GM15510 (cell line): ENCODE measurements around the gene RPS25.

Experiments used
- POLR2A ChIP-seq: IDR thresholded peaks from 3 replicates; pipeline ENCODE4 v1.6.1; 2011; ENCODE audit warnings: borderline replicate concordance; ENCODE audit not compliant: insufficient read length; ENCODE audit errors: extremely low read depth

The RPS25 gene

DNA sequence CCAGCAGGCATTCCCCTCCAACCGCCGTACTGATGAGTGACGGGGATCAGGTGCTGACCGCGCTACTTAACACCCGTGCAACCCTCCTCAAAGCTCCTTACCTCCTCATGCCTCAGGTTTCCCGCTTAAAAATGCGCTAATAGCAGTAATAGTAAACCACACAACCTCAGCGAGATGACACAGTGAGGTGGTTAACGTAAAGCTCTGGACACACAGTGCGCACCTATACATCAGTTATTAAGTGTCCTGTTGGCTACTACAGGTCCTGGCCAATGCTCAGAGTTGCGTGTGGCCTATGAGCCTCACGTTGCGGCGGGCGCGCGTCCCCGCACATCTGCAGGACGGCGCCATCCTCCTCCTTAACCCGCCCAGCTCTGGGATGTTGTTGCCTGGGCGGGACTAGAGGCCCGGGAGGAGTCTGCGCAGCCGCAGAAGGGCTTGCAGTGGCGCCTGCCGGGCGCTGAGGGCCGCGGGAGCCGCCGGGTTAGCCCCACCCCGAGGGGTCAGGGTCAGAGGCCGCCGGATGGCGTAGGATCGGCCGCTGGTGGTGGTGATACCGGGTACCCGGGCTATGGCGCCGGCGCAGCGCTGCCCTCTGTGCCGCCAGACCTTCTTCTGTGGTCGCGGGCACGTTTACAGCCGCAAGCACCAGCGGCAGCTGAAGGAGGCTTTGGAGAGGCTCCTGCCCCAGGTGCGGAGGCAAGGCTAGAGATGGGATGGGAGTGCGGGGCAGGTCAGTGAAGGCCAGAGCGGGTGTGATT is 20.3 kb downstream of the RPS25 start, which contains the start of gene CENATAC:
Gene CENATAC (plus strand): TSS at position 512 of the 761 bp plus-strand sequence. CDS start 60 bp downstream, at position 572.
- peak; percentile 93 for TF ChIP-seq POLR2A

DNA sequence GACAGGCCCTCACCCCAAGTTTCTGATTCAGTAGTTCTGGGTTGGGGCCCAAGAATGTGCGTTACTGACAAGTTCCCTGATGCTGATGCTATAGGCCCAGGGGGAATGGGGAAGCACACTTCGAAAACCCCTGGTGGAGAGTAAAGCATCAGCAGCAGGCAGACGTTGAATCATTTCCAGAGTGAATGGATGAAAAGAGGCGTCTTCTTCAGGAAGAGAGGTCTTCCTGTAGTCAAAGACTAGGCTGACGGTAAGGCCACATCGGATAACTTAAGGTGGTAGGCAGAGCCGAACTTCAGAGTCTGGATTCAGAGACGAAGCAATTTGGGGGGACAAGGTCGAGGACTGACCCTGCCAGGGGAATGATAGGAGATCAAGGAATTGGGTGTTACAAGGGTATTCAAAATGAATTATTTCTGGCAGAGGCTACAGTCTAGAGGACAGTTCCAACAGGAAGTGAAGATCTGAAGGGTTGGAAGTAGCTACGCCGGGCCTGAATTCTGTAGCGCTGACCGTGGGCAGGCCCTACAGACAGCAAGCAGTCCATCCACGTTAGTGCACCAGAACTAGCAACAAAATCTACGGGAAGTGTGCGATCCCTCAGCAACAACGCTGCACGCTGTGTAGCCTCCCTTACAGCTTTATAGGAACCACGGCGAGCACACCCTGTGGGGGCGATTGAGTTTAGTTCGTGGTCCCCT is 21.1 kb downstream of the RPS25 start:
- no peak for TF ChIP-seq POLR2A

DNA sequence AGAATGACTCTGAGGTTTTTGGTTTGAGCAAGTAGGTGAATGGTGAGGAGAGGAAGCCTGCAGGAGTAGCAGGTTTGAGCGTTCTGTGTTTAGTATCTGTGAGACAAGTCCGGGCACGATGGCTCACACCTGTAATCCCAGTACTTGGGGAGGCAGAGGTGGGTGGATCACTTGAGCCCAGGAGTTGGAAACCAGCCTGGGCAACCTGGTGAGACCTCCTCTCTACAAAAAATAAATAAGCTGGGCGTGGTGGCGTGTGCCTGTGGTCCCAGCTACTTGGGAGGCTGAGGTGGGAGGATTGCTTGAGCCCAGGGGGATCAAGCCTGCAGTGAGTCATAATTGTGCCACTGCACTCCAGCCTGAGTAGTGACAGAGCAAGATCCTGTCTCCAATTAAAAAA is 29.9 kb downstream of the RPS25 start:
- no peak for TF ChIP-seq POLR2A

DNA sequence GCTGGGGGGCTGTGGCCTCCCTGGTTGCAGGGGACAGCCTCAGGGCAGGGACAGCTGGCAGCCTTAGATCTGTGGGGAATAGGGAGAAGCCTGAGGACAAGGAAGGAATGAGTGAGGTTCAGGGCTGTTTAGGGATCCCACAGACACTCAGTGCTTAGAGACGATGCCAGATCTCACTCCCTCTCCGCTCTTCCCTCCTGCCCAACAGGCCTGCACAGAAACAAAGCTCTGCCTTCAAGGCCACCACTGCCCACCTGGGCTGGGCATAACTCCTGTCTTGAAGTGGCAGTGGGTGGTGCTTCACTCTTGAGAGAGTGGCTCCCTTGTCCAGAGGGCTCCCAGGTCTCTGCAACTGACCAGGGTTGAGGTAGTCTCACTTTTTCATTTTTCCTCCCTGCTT is 33.3 kb downstream of the RPS25 start:
- no peak for TF ChIP-seq POLR2A

DNA sequence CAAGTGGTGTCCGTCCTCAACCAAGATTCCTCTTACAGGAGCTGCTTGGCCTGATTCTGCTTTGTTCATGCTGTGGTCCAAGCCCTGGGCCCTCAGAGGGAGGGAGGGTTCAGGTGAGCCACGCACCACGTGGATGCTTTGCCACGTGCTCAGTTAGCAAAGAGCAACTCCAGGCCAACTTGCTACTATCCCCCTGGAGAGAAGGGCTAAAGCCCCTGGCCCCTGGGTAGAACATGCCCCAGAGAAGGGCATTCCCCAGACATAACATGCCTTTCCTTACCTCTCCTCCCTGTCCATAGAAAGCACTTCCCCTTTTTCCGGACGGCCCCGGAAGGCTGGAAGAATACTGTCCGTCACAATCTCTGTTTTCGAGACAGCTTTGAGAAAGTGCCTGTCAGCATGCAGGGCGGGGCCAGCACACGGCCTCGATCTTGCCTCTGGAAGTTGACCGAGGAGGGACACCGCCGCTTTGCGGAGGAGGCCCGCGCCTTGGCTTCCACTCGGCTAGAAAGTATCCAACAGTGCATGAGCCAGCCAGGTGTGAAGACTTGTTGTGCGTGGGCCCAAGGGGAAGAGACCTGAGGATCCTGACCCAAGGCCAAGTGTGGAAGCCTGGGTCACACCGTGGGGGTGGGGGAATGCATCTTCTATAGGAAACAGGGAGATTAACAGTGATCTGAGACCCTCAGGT is 37.8 kb downstream of the RPS25 start:
- TF ChIP-seq POLR2A = no peak

DNA sequence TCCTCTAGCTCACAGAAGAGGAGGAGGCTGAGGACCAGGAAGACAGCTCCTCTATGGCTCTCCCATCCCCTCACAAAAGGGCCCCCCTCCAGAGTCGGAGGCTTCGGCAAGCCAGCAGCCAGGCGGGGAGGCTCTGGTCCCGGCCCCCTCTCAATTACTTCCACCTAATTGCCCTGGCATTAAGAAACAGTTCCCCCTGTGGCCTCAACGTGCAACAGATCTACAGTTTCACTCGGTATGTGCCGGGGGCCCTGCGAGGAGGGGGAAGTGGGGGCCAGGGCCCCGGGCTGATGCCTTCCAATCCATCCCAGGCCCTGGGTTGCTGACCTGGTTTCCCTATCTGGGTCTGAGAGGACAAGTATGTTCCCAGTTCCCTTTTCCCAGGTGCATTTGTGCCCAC is 38.7 kb downstream of the RPS25 start:
- TF ChIP-seq POLR2A = no peak

DNA sequence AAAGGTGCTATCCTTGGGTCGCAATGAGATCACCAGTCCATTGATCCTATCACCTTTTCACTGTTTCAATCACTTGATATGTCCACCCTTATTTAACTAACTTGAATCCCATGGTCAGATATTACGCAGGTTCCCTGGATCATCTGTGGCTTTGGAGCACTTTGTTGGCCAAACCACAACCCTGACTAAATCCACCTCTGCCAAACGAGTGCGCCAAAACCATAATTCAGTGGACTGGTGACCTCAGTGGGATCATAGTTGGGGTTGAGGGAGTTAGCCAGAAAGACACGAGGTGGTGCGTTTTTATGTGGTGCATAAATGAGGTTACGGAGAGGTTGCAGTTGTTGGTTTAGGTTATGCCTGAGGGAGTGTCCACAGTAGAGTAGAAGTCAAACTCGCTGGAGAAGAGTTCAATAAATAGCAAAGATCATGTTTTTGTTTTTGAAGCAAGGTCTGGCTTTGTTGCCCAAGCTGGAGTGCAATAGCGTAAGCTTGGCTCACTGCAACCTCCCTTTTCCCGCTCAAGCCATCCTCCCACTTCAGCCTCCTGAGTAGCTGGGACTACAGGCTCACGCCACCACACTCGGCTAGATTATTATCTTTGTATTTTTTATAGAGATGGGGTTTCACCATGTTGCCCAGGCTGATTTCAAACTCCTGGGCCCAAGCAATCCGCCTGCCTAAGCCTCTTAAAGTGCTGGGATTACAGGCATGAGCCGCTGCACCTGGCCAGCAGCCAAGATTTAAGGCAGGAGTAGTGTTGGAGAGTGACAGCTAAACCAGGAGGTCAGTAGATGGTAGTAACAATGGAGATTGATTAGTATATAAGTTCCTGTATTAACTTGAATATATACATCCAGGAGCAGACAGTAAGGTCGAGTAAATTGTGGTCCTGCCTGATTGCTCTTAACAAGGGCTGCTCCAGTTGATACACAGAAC is 42.1 kb downstream of the RPS25 start:
- no peak for TF ChIP-seq POLR2A

DNA sequence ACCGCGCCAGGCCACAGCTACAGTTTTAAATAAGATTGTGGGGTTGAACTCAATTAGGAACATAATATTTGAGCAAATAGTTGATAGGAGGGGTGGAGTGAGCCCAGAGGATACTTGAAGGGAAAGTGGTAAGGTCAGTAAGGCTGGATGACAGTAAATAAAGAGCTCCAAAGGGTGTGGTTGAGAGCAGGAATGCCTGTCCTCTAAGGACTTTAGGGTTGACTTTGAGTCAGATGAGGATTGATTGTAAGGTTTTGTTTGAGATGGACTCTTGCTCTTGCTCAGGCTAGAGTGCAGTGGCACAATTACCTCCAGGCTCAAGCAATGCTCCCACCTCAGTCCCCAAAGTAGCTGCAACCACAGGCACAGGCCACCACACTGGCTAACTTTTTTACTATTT is 44.2 kb downstream of the RPS25 start:
- TF ChIP-seq POLR2A = no peak

DNA sequence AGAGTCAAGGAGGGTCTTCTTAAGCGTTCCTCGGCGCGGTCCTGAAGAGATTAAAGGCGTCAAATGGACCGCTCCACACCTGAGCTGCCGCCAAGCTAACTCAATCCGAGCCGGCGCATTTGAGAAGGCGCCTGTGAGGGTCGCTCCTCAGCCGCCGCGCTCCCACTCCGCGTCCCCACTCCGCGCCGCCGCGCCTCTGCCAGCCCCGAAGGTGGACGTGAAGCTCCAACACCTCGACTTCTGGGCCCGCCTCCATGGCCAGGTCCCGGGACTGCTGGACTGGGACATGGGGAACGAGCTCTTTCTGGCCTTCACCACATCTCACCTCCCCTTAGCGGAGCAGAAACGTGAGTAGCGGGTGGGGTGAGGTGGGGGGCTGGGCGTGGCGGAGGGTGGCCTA is 46.5 kb downstream of the RPS25 start, which contains the start of gene FOXR1:
Gene FOXR1 (plus strand): TSS at position 116 of the 400 bp plus-strand sequence. CDS start 171 bp downstream, at position 287.
- no peak for TF ChIP-seq POLR2A
